Hematopoietic multipotent progenitor cell (in vitro differentiated cells): ENCODE results near the gene KIF5A. TPM values are rescaled to one million over a fixed set of nuclear protein-coding genes. Genes with fewer than 3 reads are reported as not detected.

Experiments
- DNase-seq, 3 donors: peaks; one replicate each; pipeline ENCODE4 v3.0.0-alpha.2; 2011 to 2015; ENCODE audit warnings: low read depth in 2 of 3, low spot score in 2 of 3
- total RNA-seq: library from RNA; depleted of rRNA; stranded (reverse); fragments of >200 nt; gene quantifications from one replicate; pipeline ENCODE4 v1.2.3, GENCODE V29; 2012

KIF5A gene
- total RNA-seq, 1 donor = 1.3 TPM

DNA sequence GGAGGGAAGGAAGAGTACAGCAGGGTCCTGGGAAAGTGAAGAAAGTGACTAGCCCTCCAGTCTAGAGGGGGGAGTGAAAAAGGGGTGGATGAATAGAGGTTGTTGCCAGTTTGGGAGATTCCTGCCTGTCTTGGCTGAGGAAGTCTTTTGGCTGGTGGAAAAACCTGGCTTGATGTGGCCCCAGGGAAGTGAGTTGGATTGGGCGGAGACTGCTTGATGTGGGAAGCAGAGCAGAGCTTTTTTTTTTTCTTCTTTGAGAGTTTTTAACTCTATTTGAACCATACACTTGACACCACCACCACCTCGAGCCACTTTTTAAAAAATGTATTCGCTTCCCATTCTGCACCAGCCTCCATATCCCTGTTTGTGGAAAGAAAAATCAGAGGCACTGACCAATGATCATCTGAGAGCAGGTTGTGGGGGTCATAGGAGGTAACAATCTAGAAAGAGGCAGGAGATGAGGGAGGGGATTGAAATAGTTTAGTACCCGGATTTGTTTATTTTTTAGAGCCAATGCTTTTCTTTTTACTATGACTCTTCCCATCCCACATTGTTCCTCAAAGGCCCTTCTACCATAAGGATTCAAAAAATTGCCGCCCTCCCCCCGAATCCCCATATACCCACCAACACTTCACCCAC is 54.1 kb downstream of the KIF5A start:
- no peak for DNase-seq

DNA sequence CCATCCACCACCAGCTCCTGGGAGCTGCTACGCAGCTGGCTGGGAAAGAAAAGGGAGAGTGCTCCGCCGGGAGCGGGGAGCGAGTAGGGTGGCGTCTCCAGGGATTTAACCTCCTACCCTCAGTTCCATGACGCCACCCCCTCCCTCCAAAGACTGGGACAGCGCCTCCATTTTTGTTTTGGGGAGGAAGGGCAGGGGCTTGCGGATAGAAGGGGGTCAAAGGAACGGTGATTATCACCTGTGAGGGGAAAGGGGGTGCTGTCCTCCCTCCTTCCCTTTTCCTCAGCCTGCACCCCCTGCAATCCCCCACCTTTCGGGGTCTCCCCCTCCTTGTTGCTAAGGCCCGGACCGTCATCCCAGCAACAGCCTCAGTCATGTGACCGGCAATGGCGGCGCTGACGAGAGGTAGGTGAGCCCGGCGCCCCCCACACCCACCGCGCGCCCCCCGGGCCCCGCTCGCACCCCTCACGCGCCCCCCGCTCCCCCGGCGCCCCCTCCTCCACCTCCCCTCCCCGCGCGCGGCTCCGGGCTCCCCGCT is 54.7 kb downstream of the KIF5A start, which contains the start of gene DTX3:
DTX3 (plus strand) TSS at position 371 of the 538 bp plus-strand sequence. CDS start 1,694 bp downstream, outside the sequence.
- peak in 2 of 3 donors; percentile 60 to 62 for DNase-seq

DNA sequence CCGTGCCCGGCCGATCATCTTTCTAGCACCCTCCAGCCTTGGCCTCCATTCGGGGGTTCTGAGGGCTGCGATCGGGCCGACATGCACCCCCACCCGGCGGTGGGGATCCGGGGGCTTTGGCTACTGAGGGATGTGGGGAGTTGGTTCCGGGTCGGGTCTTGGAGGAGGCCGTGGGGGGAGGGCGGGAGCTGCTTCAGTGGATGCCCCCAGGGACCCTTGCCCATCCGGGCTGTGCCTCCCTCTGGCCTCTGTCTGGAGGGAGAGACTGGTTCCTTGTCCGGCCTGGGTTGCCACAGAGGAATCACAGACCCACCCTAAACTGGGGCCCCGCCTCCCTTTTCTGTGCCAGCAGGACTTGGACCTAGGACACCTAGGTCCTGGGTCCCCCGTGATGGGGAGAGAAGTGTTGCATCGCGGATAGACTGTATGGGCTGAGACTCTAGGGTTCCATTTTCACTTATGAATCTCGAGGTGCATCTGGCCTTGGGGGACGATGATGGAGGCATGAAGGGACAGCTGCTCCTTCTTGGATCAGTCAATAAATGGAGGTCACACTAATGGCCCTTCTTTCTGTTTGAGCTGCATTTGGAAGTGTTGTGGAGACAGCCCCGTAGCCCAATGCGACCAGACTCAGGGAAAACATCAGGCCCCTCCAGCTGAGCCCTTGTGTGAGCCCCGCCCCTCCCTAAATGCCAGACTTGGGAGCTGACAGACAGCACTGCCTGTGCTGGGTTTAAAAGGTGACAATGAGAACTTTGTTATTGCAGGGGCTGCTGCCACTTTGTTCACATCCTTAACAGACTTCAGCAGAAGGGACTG is 55.4 kb downstream of the KIF5A start:
- peak in 1 of 3 donors; percentile 19 for DNase-seq

DNA sequence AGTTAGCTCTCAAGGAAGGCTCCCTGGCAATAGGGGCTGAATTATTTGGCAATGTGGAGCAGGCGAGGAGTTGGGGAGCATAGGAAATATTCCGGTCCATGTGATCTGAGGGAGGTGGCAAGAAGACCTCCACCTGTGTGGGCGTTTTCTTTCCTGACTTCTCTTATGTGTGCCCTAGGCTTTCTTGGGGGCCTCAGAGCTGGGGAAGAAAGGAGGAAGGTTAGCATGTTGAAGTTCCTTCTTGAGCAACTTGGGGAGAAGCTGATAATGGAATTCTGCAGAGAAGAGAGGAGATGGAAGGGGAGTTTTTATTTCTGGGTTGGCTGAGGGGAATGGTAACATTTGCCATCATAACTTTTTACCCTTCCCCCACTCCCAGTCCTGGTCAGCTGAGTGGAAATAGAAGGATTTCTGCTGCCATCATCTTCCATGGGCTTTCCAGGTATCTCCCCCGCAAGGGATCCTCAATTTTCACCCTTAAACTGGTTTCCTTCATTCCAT is 56.0 kb downstream of the KIF5A start:
- DNase-seq = no peak

DNA sequence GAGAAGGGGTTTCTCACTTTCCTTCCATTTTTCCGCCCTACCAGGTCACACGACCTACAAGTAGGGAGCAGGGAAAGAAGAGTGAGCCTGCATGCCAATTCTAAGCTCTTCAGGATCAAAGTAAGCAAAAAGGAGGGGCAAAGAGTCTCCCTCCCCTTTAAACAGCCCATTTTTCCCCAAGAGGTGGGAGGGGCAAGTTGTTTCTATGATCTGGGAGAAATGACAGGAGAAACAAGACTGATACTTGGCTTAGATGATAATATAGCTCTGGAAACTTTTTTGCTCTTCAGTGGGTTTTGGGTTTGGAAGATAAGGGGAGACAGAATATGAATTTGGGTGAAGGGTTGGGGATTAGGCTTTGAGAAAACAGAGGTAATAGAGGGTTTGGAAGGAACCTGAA is 56.6 kb downstream of the KIF5A start:
- no peak for DNase-seq

DNA sequence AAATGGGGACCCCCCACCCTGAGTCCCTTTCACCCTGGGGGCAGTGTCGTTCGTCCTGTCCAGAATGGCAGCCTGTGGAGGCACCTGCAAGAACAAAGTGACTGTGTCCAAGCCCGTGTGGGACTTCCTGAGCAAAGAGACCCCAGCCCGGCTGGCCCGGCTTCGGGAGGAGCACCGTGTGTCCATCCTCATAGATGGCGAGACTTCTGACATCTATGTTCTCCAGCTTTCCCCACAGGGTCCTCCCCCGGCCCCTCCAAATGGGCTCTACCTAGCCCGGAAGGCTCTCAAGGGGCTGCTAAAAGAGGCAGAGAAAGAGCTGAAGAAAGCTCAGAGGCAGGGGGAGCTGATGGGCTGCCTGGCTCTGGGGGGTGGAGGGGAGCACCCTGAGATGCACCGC is 57.0 kb downstream of the KIF5A start:
- no peak for DNase-seq

DNA sequence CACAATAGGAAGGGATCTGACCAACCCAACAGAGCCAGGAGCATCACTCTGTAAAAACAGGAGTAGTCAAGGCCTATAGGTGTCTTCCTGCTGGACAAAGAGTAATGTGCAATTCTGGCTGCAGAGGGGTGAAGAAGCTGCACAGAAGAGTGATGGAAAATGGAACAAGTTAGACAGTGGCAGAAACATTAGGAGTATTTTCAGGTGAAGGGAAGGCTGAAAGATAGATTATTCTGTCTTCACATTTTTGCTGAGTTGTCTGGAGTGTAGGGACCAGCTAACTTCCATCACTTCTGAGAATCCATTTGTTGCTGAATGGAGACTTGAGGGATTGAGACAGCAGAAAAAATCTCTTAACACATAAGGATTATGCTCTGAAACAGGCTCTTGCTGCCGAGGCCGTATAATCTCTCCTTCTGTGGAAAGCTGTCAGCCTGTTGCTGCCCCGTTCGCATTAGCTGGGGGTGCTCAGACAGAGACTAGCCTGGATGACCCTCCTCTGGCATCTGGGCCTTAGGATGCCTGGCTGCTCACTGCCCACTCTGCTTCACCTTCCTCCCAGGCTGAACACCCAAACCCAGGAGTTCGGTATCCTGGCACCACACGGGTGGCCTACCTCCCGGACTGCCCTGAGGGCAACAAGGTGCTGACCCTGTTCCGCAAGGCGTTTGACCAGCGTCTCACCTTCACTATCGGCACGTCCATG is 58.3 kb downstream of the KIF5A start:
- DNase-seq = no peak

DNA sequence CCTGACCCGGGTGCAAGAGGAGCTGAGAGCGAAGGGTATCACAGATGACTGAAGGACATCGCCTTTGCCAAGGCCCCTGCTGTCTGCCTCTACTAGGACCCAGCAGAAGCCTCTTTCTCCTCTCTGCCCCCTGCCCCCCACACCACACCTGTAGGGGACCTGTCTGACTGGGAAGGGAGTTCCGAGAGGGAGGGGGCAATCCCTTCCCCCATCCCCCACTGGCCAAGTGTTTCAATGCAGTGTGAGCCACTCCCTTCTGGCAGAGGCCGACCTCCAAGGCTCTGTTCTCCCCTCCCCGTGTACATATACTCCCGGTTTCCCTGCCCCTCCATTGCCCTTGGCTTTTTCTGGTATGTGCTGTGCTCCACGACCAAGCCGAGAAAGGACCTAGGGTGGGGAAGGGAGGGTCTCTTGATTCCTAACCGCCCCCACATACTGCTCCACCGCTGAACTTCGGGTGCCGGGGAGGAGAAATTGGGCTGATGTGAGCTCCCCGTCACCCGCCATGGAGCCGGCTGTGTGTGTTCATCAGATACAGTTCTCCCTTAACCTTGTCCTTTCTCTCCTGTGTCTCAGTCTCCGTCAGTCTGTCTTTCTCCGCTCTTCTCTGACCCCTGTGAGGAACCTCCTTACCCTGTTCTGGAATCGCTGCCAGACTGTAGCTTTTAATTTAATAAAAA is 59.4 kb downstream of the KIF5A start:
- no peak for DNase-seq

DNA sequence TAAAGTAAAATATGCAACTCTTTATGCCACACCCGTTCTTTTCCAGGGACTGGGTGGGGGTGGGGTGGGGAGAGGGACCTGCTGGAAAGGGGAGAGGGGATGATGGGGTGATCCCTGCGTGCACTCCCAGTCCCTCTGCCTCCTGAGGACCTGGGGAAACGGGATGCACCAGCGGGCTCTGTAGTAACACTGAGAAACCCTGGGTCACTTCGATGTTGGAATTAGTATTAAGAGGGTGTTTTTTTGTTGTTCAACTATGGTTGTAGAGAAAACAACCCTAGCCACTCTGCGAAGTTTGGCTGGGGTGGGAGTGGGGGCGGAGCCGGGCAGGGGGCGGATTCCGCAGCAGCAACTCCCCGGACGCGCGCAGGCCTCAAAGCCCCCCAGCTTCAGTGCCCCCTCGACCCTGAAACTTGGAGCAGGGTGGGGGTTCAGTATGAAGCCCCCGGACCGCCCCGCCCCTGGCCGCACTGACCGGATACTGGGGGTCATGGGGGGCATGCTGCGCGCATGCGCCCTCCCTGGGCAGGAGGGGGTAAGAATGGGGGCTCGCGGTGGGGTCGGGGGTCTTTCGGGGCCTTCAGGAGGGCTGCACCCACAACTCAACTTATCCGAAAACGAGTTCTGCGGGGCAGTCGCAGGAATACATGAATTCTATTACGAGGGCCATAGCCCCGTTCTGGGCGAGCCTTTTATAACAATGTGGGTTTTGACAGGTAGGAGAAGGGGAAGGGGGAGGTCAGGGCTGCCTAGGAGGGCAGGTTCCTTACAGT is 60.1 kb downstream of the KIF5A start:
- DNase-seq = no peak

DNA sequence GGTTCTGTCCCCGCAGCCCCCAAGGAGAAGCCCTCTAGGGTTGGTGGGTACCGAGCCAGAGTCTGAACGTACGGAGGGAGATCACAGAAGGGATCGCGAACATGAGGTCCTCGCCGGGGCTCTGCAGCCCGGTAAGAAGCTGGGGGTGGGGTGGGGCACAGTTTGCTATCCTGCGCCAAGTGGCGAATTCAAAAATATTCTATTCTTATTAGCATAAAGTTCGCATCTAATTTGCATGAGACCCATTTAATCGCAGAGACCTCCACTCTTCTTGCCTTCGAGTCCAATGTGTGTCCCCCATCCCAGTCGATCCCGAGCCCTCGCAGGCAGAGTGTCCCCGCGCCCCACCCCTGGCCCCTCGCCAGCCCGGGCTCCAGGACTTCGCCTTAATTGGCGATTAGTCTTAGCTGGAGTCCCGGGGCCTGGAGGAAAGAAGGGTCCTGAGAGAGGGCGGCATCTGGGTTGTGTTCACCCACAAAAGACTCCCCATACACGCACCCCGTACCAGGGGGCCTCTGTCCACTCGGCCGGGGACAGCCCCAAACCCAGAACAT is 60.8 kb downstream of the KIF5A start:
- DNase-seq = no peak

DNA sequence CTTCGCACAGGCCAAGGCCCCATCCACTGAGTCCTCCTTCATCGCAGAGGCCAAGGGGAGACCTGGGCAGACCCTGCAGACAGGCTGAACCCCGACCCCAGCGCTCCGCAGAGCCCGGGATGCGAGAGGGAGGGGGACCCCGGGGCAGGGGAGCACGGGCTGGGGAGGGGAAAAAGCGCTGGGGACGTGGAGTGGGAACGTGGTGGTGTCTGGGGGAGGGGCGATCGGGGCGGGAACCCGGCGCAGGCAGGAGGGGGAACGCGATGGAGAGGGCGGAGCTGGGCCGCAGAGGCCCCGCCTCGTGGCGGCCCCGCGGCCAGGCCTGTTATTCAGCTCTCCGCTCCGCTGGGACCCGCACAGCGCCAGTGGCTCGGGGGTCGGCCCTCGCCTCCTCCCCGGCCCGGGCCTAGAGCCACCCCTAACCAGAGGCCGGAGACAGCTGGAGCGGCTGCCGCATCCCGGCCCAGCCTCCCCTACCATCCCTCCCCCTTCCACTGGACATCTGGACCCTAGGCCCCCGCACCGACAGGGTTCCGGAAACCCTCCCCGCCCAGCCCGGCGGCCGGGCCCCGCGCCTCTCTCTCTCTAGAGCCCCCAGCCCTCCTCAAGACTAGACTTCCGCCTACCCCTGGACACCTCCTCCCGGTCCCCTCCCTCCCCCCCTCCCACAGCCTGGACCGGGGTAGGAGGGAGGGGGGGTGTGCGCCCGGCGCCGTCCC is 61.4 kb downstream of the KIF5A start, which contains the start of gene ARHGEF25:
ARHGEF25 (plus strand) TSS at position 328 of the 719 bp plus-strand sequence. CDS start 460 bp downstream, outside the sequence.
- DNase-seq = no peak

DNA sequence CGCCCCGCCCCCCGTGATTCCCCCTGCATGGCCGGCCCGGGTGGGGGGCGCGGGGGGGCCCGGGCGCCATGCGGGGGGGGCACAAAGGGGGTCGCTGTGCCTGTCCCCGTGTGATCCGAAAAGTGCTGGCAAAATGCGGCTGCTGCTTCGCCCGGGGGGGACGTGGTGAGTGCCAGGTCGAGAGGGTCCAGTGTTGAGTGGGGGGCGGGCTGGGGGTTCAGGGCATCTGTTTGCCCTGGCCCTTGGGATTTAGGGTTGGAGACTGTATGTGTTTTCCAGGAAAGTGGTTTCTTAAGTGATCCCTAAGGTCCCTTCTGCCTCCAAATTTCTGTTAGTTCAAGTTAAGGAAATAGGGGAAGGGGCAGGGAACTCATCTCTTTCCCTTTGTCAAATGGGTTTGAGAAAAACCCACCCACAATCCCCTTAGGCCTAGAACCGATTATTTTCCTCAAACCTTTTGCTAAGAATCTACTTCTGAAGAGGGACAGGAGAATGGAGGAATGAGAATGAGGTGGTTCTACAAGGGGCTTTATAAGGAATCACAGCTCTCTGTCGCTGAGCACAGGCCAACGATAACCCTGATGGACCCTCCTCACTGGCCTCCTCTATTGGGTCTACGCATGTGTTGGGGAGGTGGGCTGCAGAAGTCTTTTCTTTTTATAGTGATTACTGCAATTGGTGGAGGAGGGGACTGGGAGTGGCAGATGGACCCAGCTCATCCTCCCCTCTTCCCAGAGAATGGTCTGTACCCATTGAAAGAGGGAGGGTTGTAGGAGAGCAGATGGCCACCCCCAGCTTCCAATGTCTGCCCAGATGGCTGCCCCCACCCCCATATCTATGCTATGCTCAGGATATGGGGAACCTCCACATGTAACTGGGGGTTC is 62.2 kb downstream of the KIF5A start:
- DNase-seq = no peak

DNA sequence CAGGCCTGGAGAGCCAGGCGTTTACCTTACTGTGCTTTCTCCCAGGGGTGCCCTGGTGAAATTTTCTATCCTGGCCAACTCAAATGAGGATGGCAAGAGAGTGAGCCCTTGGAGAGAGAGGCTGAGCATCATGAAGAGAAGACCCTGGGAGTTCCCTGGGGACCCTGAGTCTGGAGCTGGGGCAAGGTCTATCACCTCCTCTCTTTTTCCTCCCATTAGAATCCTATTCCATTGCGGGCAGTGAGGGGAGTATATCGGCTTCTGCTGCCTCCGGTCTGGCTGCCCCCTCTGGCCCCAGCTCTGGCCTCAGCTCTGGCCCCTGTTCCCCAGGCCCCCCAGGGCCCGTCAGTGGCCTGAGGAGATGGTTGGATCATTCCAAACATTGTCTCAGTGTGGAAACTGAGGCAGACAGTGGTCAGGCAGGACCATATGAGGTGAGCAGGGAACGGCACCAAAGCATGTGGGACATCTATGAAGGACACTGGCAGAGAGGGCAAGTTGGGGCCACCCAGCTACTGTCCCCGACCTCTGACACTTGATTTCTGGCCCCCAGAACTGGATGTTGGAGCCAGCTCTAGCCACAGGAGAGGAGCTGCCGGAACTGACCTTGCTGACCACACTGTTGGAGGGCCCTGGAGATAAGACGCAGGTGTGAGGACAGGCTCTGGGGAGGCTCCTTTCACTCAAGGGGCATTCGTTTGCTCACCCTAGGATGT is 63.0 kb downstream of the KIF5A start:
- DNase-seq = no peak

DNA sequence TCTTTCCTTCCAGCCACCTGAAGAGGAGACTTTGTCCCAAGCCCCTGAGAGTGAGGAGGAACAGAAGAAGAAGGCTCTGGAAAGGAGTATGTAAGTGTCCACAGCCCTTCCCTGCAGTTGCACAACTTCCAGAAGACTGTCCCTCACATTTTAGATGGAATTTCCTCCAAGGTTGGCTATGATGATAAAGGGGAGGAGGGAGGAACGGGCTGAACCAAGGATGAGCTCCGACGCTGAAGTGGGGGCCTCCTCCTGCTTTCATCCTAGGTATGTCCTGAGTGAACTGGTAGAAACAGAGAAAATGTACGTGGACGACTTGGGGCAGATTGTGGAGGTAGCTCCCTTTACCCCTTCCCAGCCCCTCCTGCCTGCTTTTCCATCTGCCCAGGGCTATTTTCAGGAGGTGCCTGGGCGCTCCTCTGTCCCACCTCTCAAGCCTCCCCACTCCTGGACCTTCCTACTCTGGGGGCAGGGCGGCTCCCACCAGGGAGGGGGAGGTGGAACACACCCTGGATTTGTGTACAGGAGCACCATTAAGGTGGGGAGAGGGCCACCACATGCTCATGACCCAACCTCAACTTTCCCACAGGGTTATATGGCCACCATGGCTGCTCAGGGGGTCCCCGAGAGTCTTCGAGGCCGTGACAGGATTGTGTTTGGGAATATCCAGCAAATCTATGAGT is 63.7 kb downstream of the KIF5A start:
- DNase-seq = no peak

DNA sequence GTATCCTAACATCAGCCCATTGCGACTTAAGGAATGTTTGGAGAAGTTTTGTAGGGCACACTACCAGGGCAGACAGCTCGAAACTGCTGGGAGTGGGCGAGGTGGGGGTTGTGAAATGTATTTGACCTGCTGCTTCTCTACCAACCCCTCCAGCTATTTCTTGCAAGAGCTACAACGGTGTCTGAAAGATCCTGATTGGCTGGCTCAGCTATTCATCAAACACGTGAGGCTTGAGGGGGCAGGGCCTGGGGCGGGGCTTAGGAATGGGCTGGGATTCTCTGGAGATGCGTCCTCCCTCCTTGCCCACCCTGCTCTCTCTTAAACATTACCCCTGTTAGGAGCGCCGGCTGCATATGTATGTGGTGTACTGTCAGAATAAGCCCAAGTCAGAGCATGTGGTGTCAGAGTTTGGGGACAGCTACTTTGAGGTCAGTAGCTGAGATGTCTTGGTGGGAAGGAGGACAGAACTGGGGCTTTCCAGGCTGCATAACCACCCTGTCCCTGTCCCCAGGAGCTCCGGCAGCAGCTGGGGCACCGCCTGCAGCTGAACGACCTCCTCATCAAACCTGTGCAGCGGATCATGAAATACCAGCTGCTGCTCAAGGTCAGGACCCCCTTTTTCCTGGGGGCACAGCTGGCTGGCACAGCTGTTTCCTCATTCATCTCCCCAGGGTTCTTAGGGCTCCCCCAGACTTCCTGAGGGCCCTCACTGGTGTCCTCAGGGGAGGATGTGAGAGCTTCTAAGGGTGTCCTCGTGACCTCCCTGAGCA is 64.5 kb downstream of the KIF5A start:
- DNase-seq = peak in 1 of 3 donors; percentile 49
